Measurements from ENCODE around the gene CDKL5.

Gene CDKL5

DNA sequence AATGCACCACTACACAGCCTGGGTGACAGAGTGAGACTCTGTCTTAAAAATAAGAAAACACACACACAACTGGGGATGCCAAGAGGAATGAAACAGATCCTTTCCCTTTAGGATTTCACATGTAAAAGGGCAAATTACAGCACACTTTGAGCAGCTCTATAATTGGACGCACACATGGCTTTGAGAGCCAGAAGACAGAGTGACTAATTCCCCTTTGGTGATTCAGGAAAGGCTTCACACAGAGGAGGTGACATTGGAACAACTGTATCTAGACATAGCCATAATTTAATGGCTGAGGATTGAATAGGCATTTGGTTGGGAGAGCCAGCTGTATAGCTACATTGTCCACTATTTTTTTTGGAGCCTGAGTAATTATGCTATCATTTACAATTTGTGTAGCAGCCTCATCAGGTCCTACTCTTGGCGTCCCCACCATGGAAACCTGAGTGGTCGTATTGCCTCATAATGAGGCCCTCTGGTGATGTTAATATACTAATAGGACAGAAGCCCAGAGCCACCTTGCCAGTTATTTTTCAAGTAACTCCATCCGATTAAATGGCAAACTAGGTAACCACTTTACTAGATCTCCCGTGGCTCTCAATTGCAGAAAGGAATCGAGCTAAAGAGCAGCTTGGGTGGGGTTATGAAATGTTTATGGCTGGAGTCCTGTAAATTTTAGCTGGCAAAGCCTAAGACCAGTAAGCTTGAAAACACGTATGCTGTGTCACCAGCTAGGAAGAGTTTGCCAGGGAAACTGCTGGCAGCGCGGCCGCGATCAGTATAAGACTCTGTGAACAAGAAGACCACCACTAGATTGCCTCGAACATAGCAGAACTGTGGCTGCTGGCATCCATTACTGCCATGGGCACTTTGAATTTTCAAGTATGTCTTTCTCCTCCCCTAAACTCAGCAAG is 273.6 kb downstream of the CDKL5 start:
- H3K4me3 Mint-ChIP-seq, result no peak overlapping the region
- DNase-seq, result no peak
- H3K4me1 Mint-ChIP-seq, result no peaks in the 10 kb centered on the region
- CTCF ChIA-PET, result no interaction called here
- no peaks in the 10 kb centered on the region for H3K36me3 Mint-ChIP-seq
- no peaks in the 10 kb centered on the region for H3K27me3 Mint-ChIP-seq
- H3K9me3 Mint-ChIP-seq, result peaks cover 2% of the 10 kb centered on the region
- no peak overlapping the region for H3K27ac Mint-ChIP-seq

DNA sequence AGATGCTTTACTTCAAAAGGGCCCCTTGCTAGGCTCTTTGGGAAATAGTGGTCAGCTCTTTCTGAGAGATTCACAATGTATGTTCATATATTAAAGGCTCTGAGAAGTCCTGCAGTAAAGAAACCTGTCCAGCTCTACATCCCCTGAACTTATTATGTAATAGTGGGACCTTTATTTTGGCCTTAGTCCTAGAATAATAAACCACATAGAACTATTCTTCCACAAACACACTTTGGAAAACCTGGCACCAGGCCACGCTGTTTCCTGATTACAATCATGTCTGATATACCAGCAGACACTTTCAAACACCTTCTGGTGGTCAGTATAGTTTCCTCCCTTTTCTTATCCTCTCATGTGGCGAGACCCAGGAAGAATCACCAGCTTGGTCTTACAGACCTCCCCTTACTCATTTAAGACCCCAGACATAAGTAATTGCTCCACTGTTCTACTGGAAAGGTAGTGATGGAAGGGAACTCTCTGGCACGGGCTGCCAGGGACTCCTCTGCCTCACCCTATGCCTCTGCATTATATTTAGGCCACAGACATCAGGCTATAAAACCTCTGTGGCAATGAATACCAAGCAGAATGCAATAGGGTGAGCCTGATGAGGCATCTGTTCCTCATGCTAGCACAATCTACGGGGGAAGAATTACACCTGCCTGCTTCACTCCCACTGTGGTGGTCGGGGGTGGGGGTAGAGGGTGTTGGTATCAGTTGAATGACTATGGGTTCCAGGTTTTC is 276.4 kb downstream of the CDKL5 start:
- DNase-seq, result no peak
- Mint-ChIP-seq H3K27ac (no peak overlapping the region), H3K4me1 (no peaks in the 10 kb centered on the region), H3K4me3 (no peak overlapping the region), H3K27me3 (no peaks in the 10 kb centered on the region), H3K36me3 (no peaks in the 10 kb centered on the region), H3K9me3 (no peaks in the 10 kb centered on the region)
- CTCF ChIA-PET, result no interaction called here

DNA sequence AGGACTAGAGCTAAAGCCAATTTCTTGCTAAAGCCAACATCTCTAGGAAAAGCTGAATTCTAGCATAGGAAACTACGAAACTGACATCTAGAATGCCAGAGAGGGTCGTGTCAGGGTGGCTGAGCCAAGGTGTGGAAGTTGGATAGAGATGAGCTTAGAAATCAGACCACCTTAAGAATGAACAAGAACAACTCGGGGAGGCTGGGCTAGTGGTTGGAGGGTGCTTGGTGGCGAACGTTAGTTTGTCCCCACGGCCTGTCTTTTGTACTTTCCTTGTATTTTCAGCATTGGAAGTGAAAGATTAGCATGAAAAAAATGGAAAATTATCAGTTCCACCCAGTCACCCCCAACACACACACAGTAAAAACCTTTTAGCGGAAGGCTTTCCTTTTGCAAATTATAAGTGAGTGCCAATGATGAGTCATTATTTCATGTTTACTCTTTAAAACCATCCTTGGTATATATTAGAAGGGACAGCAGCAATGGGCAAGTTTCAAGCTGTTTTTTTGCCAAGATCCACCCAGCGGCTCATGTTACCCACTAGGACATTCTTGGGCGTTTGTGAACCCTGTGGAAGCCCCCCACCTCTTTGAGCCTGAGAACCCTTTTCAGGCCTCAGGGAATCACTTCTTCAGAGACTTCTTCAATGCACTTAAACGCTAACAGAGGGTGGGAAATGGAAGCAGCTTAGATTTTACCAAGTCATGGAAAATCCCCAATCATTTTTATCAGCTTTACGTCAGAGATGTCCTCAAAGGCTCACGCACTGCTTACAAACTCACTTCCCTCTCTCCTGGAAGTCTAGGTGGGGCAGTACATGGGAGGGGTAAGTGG is 277.2 kb downstream of the CDKL5 start:
- Mint-ChIP-seq H3K27me3 (no peaks in the 10 kb centered on the region), H3K4me1 (no peaks in the 10 kb centered on the region), H3K36me3 (no peaks in the 10 kb centered on the region), H3K9me3 (no peaks in the 10 kb centered on the region), H3K27ac (no peak overlapping the region), H3K4me3 (no peak overlapping the region)
- CTCF ChIA-PET, result no interaction called here
- no peak for DNase-seq
